ENCODE results near the gene TMEM120A.

TMEM120A gene

GRCh38 chr7:75980430-75981202, 13.8 kb downstream of the TMEM120A start:
- no peak for DNase-seq (ENCODE audit: low read depth in 2 of 2)

- DNase-seq (ENCODE audit: low read depth in 2 of 2), result no peak
These were observed 14.5 kb downstream of the TMEM120A start for GRCh38 chr7:75979759-75980429.

- no peak for DNase-seq (ENCODE audit: low read depth in 2 of 2)
These were observed 16.7 kb downstream of the TMEM120A start for GRCh38 chr7:75977743-75978142.

DNA sequence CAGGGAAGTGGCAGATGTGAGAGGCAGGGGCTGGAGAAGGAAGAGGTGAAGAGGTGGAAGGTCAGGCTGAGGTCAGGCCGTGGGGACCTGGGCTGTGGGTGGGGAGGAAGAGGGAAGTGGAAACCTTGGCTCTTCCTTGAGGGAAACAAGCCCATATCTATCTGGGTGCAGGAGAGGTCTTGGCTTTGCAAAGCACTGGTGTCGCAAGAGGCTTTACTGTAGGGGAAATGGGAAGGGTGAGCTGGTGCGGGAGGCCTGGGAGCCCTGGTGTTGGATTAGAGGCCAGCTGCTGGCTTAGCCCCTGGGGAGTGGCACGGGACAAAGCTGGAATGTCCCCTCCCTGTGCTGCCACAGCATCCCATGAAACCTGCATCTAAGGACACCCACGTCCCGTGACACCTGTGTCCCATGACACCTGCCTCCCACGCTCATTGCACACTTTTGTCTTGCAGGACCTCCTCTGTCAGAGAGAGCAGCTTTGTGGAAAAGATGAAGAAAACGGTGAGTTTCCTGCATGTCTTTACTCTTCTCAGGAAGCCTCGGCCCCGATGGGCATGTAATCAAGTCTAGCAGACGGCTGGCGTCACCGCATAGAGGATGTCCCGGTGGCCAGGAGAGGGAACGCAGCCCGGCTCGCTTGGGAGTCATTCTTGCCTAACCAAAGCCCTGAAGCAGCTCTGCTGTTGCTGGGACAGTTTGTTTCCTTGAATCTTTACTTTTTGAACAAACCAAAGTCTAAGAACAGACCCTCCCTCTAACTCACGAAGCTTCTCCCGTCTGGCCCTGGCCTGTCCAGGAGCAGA, 22.2 kb downstream of the TMEM120A start:
- no peak for DNase-seq (ENCODE audit: low read depth in 2 of 2)

DNA sequence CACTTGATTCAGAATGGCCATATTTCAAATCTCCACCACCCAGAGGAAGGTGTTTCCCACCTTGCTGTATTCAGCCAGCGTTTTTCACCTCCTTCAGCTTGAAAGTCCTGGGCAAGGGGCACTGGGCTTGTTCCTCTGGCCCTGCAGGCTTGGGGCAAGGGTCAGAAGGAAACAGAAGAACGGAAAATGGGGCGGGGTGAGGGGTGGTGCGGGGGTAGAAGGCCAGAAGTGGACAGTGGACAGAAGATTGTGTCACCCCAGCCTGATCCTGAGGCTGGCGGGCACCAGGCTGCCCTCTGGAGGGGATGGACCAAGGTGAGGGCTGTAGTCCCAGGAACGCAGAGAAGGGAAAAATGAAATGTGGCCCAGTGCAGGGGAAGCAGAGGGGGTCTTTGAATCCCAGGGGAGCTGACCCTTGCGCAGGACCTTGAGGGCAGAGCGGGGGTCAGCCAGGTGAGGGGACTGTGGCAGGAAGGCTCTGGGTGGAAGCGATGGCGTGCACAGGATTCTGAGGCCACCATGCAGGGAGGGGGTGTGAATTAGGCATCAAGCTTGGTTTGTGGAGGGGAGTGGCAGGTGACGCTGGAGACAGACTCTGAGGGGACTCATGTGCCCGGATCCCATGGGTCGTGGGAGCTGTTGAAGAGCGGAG, 23.0 kb downstream of the TMEM120A start:
- DNase-seq (ENCODE audit: low read depth in 2 of 2), result no peak

DNA sequence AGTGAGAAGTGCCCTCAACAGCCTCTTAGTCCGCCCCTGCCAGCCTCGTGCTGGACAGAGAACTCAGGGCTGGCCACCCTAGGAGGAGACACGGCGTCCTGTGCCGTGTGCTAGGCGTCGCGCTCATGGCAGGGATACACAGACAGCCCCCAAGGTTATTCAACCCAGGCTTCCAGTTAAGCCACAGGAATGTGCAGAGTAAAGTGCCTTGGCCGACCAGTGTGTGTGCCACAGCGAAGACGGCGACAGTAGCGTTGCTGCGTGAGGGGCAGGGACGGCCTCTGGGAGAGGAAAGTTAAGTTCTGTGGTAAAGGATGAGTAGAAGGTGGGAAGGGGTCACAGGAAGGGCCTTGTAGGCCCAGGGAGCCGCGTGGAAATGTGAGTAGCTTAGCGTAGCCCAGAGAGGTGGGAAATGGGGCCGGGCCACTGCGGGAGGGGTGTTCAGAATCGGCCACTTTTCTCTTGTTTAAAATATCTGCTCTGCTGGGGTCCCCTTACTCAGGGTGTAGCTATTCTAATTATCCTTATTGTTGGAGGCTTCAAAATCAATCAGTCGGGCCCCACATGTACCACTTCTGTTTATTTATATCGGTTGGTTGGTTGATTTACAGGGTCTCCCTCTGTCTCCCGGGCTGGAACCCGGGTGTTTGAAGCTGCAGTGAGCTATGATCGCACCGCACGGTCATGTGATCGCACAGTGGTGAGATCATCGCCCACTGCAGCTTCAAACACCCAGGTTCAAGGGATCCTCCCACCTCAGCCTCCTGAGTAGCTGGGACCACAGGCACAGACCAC, 24.5 kb downstream of the TMEM120A start:
- DNase-seq (ENCODE audit: low read depth in 2 of 2), result no peak

DNA sequence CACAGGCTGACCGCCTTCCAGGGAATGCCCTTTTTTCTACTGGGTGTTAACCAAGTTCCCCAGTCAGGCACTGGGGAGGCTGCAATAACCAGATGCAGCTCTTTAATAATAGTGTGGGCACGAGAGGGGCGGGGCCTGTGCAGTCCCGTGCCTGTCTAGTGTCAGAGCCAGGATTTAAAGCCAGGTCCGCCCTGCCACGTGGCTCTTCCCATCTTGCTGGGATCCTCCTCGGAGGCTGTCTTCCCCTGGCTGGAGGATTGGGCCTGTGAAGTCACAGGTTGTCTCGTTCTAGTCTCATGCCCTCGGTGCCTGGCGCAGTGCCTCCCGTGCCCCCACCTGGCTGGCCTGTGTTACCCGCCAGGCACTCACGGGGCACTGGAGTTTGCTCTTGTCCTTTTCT, 25.2 kb downstream of the TMEM120A start:
- no peak for DNase-seq (ENCODE audit: low read depth in 2 of 2)

GRCh38 chr7:75968561-75969001, 25.8 kb downstream of the TMEM120A start:
- no peak for DNase-seq (ENCODE audit: low read depth in 2 of 2)

DNA sequence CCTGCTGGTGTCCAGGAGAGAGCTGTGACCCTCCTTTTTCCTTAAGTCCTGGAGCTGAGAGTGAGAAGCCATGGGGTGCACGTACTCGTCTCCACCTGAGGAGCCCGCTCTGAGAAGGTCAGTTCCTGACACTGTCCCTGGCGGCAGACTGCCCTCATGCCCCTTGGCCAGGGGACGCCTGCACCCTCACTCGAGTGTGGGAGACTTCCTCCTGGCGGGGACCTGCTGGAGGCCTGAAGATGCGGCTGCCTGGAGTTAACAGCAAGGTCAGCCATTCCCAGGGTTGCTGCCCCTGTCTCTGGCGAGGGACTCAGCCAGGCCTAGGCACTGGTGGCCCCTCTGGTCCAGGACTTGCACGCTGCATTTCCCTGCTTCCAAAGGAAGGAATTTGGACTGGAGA, 26.4 kb downstream of the TMEM120A start:
- no peak for DNase-seq (ENCODE audit: low read depth in 2 of 2)

DNA sequence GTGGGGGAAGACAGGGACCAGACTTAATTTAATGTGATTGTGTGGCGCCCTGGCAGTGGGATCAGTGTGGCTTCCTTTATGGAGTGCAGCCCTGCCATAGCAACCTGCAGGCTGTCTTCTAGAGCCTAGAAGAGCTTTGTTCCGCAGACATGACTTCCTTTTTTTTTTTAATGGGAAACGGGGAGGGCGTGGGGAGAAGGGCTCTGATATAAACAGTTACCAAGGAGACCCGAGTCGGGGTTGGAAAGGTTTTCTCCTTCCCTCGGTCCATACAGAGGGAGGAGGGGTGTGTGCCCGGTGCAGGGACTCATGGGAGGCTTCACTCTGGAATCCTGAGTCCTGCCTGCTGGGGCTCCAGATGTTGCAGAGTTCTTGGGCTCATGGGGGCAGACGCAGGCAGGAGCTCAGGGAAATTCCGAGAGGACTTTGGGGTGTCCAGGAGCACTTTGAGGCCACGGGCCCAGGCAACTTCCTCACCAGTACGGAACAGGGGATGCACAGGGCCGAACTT, 26.9 kb downstream of the TMEM120A start:
- no peak for DNase-seq (ENCODE audit: low read depth in 2 of 2)

- DNase-seq (ENCODE audit: low read depth in 2 of 2), result no peak
These were observed 27.3 kb downstream of the TMEM120A start for GRCh38 chr7:75967055-75967454.

DNA sequence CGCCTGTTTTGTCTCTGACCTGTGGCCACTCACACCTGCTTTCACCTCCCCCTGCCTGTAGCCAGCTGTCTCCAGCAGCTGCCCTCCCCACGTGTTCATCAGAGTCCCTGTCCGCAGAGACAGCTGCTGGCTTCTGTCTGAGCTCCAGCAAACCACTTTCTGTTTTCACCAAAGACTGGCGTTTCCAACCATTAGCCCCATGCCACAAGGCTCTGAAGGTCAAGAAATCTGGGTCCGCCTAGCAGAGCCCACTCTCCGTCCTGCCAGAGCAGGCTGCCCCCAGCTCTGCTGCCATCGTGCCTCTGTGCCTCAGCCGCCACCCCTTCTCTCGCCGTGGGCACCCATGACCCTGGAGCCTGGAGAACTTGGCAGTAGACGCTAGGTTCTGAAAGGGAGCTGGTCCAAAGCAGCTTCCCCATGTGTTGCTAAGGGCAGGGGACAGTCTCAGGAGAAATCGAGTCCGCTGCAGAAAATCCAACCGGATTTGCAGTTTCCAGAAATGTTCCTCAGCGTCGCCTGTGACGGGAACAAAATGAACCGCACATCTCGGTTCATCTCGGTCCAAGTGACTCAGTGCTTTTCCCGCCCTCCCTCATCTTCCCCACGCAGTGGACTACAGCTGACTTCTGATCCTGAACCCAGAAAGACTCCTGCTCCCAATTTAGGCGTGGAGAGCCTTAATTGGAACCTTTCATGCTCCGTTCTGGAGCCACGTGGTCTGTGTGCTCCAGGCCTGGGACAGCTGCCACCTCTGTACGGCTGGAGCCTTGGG, 28.0 kb downstream of the TMEM120A start:
- DNase-seq (ENCODE audit: low read depth in 2 of 2), result no peak

DNA sequence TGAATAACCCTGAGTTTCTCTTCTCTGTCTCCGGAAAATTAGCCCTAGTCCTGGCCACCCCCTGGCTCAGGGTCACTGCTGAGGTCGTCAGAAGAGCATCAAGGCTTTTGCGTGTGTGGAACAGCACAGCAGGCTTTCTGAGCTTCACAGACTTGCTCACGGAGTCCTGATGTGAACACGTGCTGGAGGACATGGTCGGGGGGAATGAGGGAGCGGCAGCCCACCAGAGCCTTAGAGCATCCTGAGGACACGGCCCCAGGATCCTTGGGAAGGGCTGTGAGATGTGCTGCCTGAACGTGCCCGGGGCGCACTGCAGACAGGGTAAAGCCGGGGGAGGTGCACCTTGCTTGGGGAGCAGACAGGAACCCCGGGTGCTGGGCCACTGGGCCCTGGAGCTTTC, 28.8 kb downstream of the TMEM120A start:
- no peak for DNase-seq (ENCODE audit: low read depth in 2 of 2)

DNA sequence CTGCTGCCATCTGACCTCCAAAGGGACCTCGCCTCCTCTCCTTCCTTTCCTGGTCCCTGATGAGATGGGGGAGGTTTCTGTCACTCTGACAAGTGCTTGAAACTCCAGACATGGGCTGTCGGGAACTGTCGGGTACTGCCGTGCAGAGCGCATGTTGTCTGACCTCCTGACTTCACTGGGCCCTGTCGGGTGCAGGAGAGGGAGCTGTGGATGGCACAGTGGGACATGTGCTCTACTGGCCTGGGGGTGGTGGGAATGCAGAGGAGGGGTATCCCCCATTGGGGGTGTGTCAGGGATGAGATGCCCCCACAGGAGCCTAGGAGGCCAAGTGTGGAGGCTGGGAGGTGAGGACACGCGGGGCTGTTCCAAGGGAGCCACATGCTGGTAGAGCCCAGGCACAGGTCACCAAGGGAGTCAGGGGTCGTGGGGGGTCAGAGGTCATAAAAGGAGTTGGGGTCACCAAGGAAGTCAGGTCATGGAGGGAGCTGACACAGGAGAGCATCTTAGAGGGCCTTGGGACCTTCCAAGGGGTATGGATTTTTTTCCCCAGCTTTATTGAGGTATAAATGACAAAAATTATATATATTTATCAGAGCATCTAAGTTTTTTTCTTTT, 30.9 kb downstream of the TMEM120A start:
- no peak for DNase-seq (ENCODE audit: low read depth in 2 of 2)

GRCh38 chr7:75962607-75963380, 31.6 kb downstream of the TMEM120A start:
- DNase-seq (ENCODE audit: low read depth in 2 of 2), result peak; percentile 38 to 50

DNA sequence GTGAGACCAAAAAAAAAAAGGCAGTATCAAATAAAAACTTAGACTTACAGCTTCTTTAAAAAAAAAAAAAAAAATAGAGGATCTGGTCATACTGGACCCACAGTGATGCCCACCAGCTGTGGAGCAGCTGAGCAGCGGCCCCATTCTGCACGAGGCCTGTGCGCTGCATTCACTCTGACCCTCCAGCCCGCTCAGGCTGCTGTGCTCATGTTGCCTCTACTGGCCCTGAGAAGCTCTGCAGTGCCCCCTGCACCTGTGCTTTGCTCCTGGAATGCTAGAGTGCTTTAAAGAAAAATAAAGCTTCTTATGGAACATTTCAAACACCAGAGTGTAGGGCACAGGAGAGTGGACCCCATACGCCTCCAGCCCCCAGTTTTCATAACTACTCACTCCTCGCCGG, 33.2 kb downstream of the TMEM120A start:
- DNase-seq (ENCODE audit: low read depth in 2 of 2), result no peak

- DNase-seq (ENCODE audit: low read depth in 2 of 2), result no peak
These were observed 34.0 kb downstream of the TMEM120A start for GRCh38 chr7:75960372-75960771.

- DNase-seq (ENCODE audit: low read depth in 2 of 2), result no peak
These were observed 35.4 kb downstream of the TMEM120A start for GRCh38 chr7:75958802-75959543.

Measured in fibroblast of skin of left biceps (primary cell).